C4-2B (cell line): ENCODE data around the gene CDC42SE2.

Experiments
- CTCF ChIP-seq: fragments of 450-650 bp; conservative IDR thresholded peaks from 2 replicates; pipeline ENCODE4 v1.5.1; 2017; ENCODE audit warnings: mild to moderate bottlenecking
- ZFX ChIP-seq: fragments of 450-650 bp; IDR thresholded peaks from 2 replicates; pipeline ENCODE4 v1.6.1; 2017

GRCh38 chr5:131329286-131329560 lies 65.4 kb downstream of the CDC42SE2 start:
- TF ChIP-seq CTCF (no peak), ZFX (no peak)
